Glomerular endothelial cell (primary cell): ENCODE results near the gene NEDD4. TPM values are rescaled to one million over a fixed set of nuclear protein-coding genes. Genes with fewer than 3 reads are reported as not detected.
"Not testable (repeated sequence)": the region's sequence is repeated elsewhere in the genome, so short reads cannot be mapped to it uniquely, and the experiment has no call there.

ENCODE experiments used
- DNase-seq: peaks from one replicate; pipeline ENCODE4 v3.0.0-alpha.2; 2011; ENCODE audit warnings: low read depth, low spot score; ENCODE audit errors: extremely low read depth
- total RNA-seq: library from RNA; depleted of rRNA; stranded (reverse); fragments of >200 nt; gene quantifications from 2 replicates; pipeline ENCODE4 v1.2.3, GENCODE V29; 2015

NEDD4 gene
- 29.3 and 39.3 TPM in 2 replicates for total RNA-seq

- DNase-seq: no peak
These were observed at the start of gene NEDD4 for GRCh38 chr15:55993111-55993803. NEDD4 (minus strand) TSS chr15:55993612; CDS start chr15:55993555, 57 bp downstream.

GRCh38 chr15:56042498-56042897 lies 49.1 kb upstream of the NEDD4 start:
- DNase-seq: no peak

- no peak for DNase-seq
These were observed 48.6 kb upstream of the NEDD4 start for GRCh38 chr15:56042031-56042430.

- peak; percentile 83 for DNase-seq
These were observed 46.9 kb upstream of the NEDD4 start for GRCh38 chr15:56040081-56041035.

GRCh38 chr15:56038707-56039106 lies 45.3 kb upstream of the NEDD4 start:
- no peak for DNase-seq

GRCh38 chr15:56038015-56038414 lies 44.6 kb upstream of the NEDD4 start:
- no peak for DNase-seq

GRCh38 chr15:56036546-56037067 lies 43.2 kb upstream of the NEDD4 start:
- no peak for DNase-seq

- no peak for DNase-seq
These were observed 41.8 kb upstream of the NEDD4 start for GRCh38 chr15:56035166-56035565.

GRCh38 chr15:56034514-56034913 lies 41.1 kb upstream of the NEDD4 start:
- no peak for DNase-seq

- DNase-seq: no peak
These were observed 39.0 kb upstream of the NEDD4 start for GRCh38 chr15:56032373-56032772.

- no peak for DNase-seq
These were observed 38.4 kb upstream of the NEDD4 start for GRCh38 chr15:56031836-56032235.

GRCh38 chr15:56031402-56031801 lies 38.0 kb upstream of the NEDD4 start:
- DNase-seq: no peak

- no peak for DNase-seq
These were observed 35.0 kb upstream of the NEDD4 start for GRCh38 chr15:56028430-56028829.

- not testable (repeated sequence) for DNase-seq
These were observed 29.7 kb upstream of the NEDD4 start for GRCh38 chr15:56023160-56023559.

GRCh38 chr15:56019819-56020486 lies 26.5 kb upstream of the NEDD4 start:
- DNase-seq: no peak

- no peak for DNase-seq
These were observed 25.8 kb upstream of the NEDD4 start for GRCh38 chr15:56019060-56019793.

- no peak for DNase-seq
These were observed 24.5 kb upstream of the NEDD4 start for GRCh38 chr15:56017920-56018319.

GRCh38 chr15:56017511-56017910 lies 24.1 kb upstream of the NEDD4 start:
- no peak for DNase-seq

- DNase-seq: no peak
These were observed 22.9 kb upstream of the NEDD4 start for GRCh38 chr15:56016281-56016680.

- no peak for DNase-seq
These were observed 21.3 kb upstream of the NEDD4 start for GRCh38 chr15:56014677-56015076.
